GM23338 (cell line): ENCODE data around the gene KCNIP3. TPM values are rescaled to one million over a fixed set of nuclear protein-coding genes. Genes with fewer than 3 reads are reported as not detected.

ENCODE experiments used
- ATAC-seq: fragments of 200-7000 bp; cut with Tn5 transposase; 3 replicates; pipeline ENCODE4 v1.9.1; 2020
- DNase-seq: peaks from one replicate; pipeline ENCODE4 v3.0.0-alpha.2; 2015; ENCODE audit warnings: low spot score
- H2AFZ ChIP-seq: fragments of 200-600 bp; sonication (generic); 2 replicates; pipeline ENCODE4 v1.8.0; 2016; ENCODE audit warnings: antibody characterized with exemption, mild to moderate bottlenecking, moderate library complexity
- H3F3A ChIP-seq: fragments of 200-600 bp; sonication (generic); replicated peaks from 2 replicates; pipeline ENCODE4 v1.8.0; 2017; ENCODE audit warnings: antibody characterized with exemption, mixed run types, low read depth
- H3K27ac ChIP-seq: fragments of 200-600 bp; sonication (generic); 2 replicates; pipeline ENCODE4 v1.6.1; 2016; ENCODE audit warnings: low read depth
- H3K27me3 ChIP-seq: fragments of 200-600 bp; sonication (generic); 2 replicates; pipeline ENCODE4 v1.8.0; 2016; ENCODE audit warnings: mild to moderate bottlenecking, mixed run types, moderate library complexity; ENCODE audit not compliant: insufficient read depth
- H3K36me3 ChIP-seq: fragments of 200-600 bp; sonication (generic); 2 replicates; pipeline ENCODE4 v1.8.0; 2016; ENCODE audit warnings: mild to moderate bottlenecking; ENCODE audit not compliant: insufficient read depth
- H3K4me1 ChIP-seq: fragments of 200-600 bp; sonication (generic); 2 replicates; pipeline ENCODE4 v1.8.0; 2016; ENCODE audit warnings: mild to moderate bottlenecking, moderate library complexity; ENCODE audit not compliant: insufficient read depth
- H3K4me2 ChIP-seq: fragments of 200-600 bp; sonication (generic); 2 replicates; pipeline ENCODE4 v1.7.1; 2017; ENCODE audit warnings: mixed run types
- H3K4me3 ChIP-seq: fragments of 200-600 bp; sonication (generic); 2 replicates; pipeline ENCODE4 v1.6.1; 2016; ENCODE audit warnings: mixed run types
- H3K79me2 ChIP-seq: fragments of 200-600 bp; sonication (generic); replicated peaks from 2 replicates; pipeline ENCODE4 v1.8.0; 2017; ENCODE audit warnings: mild to moderate bottlenecking; ENCODE audit not compliant: insufficient read depth
- H3K9me2 ChIP-seq: fragments of 200-600 bp; sonication (generic); 2 replicates; pipeline ENCODE4 v1.8.0; 2017; ENCODE audit not compliant: insufficient read depth
- H4K20me1 ChIP-seq: fragments of 200-600 bp; sonication (generic); replicated peaks from 2 replicates; pipeline ENCODE4 v1.8.0; 2017; ENCODE audit warnings: mild to moderate bottlenecking; ENCODE audit not compliant: insufficient read depth
- H3K27ac Mint-ChIP-seq: 2 replicates; pipeline ENCODE4 v1.8.0; 2020; ENCODE audit warnings: inconsistent platforms, mild to moderate bottlenecking, moderate library complexity, mixed read lengths
- H3K27me3 Mint-ChIP-seq: 3 replicates; pipeline ENCODE4 v1.8.0; 2022; ENCODE audit warnings: low read depth, mild to moderate bottlenecking, moderate library complexity, mixed read lengths, inconsistent platforms; ENCODE audit not compliant: insufficient read depth, poor library complexity
- H3K36me3 Mint-ChIP-seq: 3 replicates; pipeline ENCODE4 v1.8.0; 2021; ENCODE audit warnings: low read depth, mild to moderate bottlenecking, inconsistent platforms, moderate library complexity, mixed read lengths
- H3K4me1 Mint-ChIP-seq: 3 replicates; pipeline ENCODE4 v1.8.0; 2020; ENCODE audit warnings: mild to moderate bottlenecking, inconsistent platforms, mixed read lengths
- H3K4me3 Mint-ChIP-seq: 3 replicates; pipeline ENCODE4 v1.8.0; 2021; ENCODE audit warnings: moderate library complexity, mild to moderate bottlenecking, inconsistent platforms, mixed read lengths
- H3K9me3 Mint-ChIP-seq: 3 replicates; pipeline ENCODE4 v1.8.0; 2020; ENCODE audit warnings: moderate library complexity, mild to moderate bottlenecking, inconsistent platforms, mixed read lengths
- CREB1 ChIP-seq: fragments of 250-450 bp; sonication (Bioruptor Pico); IDR thresholded peaks from 2 replicates; pipeline ENCODE4 v1.5.0; 2020; ENCODE audit warnings: low read depth, mild to moderate bottlenecking, moderate library complexity
- CTCF ChIP-seq, 2 experiments: fragments of 200-600 bp in 1 of 2; sonication (generic) in 1 of 2; conservative IDR thresholded peaks; 2 replicates each; pipeline versions ENCODE4 v1.5.1 to v1.6.1; 2016 to 2017; ENCODE audit warnings: antibody characterized with exemption in 2 of 2, low read depth in 2 of 2, mild to moderate bottlenecking in 2 of 2, moderate library complexity in 1 of 2
- ETS1 ChIP-seq: IDR thresholded peaks from 2 replicates; pipeline ENCODE4 v1.6.1; 2016; ENCODE audit warnings: antibody characterized with exemption
- EZH2 ChIP-seq: fragments of 200-600 bp; sonication (generic); IDR thresholded peaks from one replicate; pipeline ENCODE4 v1.8.0; 2017; ENCODE audit warnings: antibody characterized with exemption, mild to moderate bottlenecking, low read depth; ENCODE audit not compliant: unreplicated experiment
- EZH2phosphoT487 ChIP-seq: fragments of 200-600 bp; sonication (generic); IDR thresholded peaks from one replicate; pipeline ENCODE4 v1.8.1; 2018; ENCODE audit warnings: antibody characterized with exemption; ENCODE audit not compliant: unreplicated experiment
- JUNB ChIP-seq: IDR thresholded peaks from one replicate; pipeline ENCODE4 v1.6.1; 2016; ENCODE audit warnings: antibody characterized with exemption; ENCODE audit not compliant: unreplicated experiment
- NANOG ChIP-seq: IDR thresholded peaks from 2 replicates; pipeline ENCODE4 v1.6.1; 2016; ENCODE audit warnings: antibody characterized with exemption, borderline replicate concordance
- POLR2AphosphoS5 ChIP-seq: IDR thresholded peaks from 2 replicates; pipeline ENCODE4 v1.6.1; 2016; ENCODE audit warnings: antibody characterized with exemption, low read depth
- REST ChIP-seq: IDR thresholded peaks from one replicate; pipeline ENCODE4 v1.6.1; 2018; ENCODE audit warnings: antibody characterized with exemption; ENCODE audit not compliant: unreplicated experiment
- STAT1 ChIP-seq: IDR thresholded peaks from one replicate; pipeline ENCODE4 v1.6.1; 2016; ENCODE audit warnings: antibody characterized with exemption; ENCODE audit not compliant: unreplicated experiment
- ZNF114 ChIP-seq: fragments of 250-450 bp; sonication (Bioruptor Pico); IDR thresholded peaks from 2 replicates; pipeline ENCODE4 v1.5.0; 2020; ENCODE audit warnings: mild to moderate bottlenecking, moderate library complexity
- ZNF331 ChIP-seq: fragments of 250-450 bp; sonication (Bioruptor Pico); IDR thresholded peaks from 2 replicates; pipeline ENCODE4 v1.5.0; 2020; ENCODE audit warnings: low read depth, mild to moderate bottlenecking, moderate library complexity
- polyA plus RNA-seq: library from polyadenylated mRNA; unstranded; fragments of >200 nt; fragmentation: Nextera tagmentation; extraction: Ambion mirVana; gene quantifications from 2 replicates; pipeline ENCODE4 v1.2.1, GENCODE V29; 2016
- total RNA-seq: library from RNA; depleted of rRNA; stranded (reverse); fragments of >200 nt; shearing (Covaris generic); gene quantifications from 2 replicates; pipeline ENCODE4 v1.2.3, GENCODE V29; 2014
- TF ChIP-seq, protein P1 (sequence below): fragments of 250-450 bp; sonication (Bioruptor Pico); IDR thresholded peaks from 2 replicates; pipeline ENCODE4 v1.5.0; 2020; ENCODE audit warnings: mild to moderate bottlenecking, moderate library complexity

The KCNIP3 gene
- total and polyA plus RNA-seq, 2 experiments from 2014 or later, result 0.32 to 0.83 TPM

- no peaks in the 10 kb centered on the region for H3K4me1 Mint-ChIP-seq
- no peak overlapping the region for H2AFZ ChIP-seq
- no peaks in the 10 kb centered on the region for H3K9me3 Mint-ChIP-seq
- no peaks in the 10 kb centered on the region for H3K36me3 ChIP-seq
- no peak overlapping the region for H3K4me2 ChIP-seq
- no peaks in the 10 kb centered on the region for H3K4me1 ChIP-seq
- H3K36me3 Mint-ChIP-seq, result no peaks in the 10 kb centered on the region
- TF ChIP-seq EZH2 (no peak), CREB1 (CRISPR knock-in tag) (no peak), STAT1 (no peak), JUNB (no peak), POLR2AphosphoS5 (no peak), EZH2phosphoT487 (no peak), REST (no peak), ETS1 (no peak), ZNF331 (no peak), ZNF114 (CRISPR knock-in tag) (no peak), NANOG (no peak), CTCF (conservative IDR thresholded peaks at IDR 0.05; ENCODE audit: low read depth in 2 of 2) (no peak)
- TF ChIP-seq, protein P1, sequence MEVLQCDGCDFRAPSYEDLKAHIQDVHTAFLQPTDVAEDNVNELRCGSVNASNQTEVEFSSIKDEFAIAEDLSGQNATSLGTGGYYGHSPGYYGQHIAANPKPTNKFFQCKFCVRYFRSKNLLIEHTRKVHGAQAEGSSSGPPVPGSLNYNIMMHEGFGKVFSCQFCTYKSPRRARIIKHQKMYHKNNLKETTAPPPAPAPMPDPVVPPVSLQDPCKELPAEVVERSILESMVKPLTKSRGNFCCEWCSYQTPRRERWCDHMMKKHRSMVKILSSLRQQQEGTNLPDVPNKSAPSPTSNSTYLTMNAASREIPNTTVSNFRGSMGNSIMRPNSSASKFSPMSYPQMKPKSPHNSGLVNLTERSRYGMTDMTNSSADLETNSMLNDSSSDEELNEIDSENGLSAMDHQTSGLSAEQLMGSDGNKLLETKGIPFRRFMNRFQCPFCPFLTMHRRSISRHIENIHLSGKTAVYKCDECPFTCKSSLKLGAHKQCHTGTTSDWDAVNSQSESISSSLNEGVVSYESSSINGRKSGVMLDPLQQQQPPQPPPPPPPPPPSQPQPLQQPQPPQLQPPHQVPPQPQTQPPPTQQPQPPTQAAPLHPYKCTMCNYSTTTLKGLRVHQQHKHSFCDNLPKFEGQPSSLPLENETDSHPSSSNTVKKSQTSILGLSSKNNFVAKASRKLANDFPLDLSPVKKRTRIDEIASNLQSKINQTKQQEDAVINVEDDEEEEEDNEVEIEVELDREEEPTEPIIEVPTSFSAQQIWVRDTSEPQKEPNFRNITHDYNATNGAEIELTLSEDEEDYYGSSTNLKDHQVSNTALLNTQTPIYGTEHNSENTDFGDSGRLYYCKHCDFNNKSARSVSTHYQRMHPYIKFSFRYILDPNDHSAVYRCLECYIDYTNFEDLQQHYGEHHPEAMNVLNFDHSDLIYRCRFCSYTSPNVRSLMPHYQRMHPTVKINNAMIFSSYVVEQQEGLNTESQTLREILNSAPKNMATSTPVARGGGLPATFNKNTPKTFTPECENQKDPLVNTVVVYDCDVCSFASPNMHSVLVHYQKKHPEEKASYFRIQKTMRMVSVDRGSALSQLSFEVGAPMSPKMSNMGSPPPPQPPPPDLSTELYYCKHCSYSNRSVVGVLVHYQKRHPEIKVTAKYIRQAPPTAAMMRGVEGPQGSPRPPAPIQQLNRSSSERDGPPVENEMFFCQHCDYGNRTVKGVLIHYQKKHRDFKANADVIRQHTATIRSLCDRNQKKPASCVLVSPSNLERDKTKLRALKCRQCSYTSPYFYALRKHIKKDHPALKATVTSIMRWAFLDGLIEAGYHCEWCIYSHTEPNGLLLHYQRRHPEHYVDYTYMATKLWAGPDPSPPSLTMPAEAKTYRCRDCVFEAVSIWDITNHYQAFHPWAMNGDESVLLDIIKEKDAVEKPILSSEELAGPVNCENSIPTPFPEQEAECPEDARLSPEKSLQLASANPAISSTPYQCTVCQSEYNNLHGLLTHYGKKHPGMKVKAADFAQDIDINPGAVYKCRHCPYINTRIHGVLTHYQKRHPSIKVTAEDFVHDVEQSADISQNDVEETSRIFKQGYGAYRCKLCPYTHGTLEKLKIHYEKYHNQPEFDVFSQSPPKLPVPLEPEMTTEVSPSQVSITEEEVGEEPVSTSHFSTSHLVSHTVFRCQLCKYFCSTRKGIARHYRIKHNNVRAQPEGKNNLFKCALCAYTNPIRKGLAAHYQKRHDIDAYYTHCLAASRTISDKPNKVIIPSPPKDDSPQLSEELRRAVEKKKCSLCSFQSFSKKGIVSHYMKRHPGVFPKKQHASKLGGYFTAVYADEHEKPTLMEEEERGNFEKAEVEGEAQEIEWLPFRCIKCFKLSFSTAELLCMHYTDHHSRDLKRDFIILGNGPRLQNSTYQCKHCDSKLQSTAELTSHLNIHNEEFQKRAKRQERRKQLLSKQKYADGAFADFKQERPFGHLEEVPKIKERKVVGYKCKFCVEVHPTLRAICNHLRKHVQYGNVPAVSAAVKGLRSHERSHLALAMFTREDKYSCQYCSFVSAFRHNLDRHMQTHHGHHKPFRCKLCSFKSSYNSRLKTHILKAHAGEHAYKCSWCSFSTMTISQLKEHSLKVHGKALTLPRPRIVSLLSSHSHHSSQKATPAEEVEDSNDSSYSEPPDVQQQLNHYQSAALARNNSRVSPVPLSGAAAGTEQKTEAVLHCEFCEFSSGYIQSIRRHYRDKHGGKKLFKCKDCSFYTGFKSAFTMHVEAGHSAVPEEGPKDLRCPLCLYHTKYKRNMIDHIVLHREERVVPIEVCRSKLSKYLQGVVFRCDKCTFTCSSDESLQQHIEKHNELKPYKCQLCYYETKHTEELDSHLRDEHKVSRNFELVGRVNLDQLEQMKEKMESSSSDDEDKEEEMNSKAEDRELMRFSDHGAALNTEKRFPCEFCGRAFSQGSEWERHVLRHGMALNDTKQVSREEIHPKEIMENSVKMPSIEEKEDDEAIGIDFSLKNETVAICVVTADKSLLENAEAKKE (CRISPR knock-in tag), result no peak
- no peak overlapping the region for H3K27ac Mint-ChIP-seq
- no peak overlapping the region for H3K4me3 Mint-ChIP-seq
- H3K9me2 ChIP-seq, result no peaks in the 10 kb centered on the region
- no peaks in the 10 kb centered on the region for H4K20me1 ChIP-seq
- no peak for ATAC-seq
- H3K79me2 ChIP-seq, result no peaks in the 10 kb centered on the region
- H3K27ac ChIP-seq, result no peak overlapping the region
- DNase-seq, result no peak
- peaks cover 43% of the 10 kb centered on the region for H3K27me3 Mint-ChIP-seq
- H3F3A ChIP-seq, result no peaks in the 10 kb centered on the region
- no peak overlapping the region for H3K4me3 ChIP-seq
- peaks cover 59% of the 10 kb centered on the region for H3K27me3 ChIP-seq
Measured at GRCh38 chr2:95343429-95344214, 46.5 kb downstream of the KCNIP3 start.
